ENCODE measurements around the gene STK38.
"Not testable (repeated sequence)": the region's sequence is repeated elsewhere in the genome, so short reads cannot be mapped to it uniquely, and the experiment has no call there.

STK38 gene

GRCh38 chr6:36517408-36517807 is 29.9 kb downstream of the STK38 start:
- no peak for DNase-seq

GRCh38 chr6:36516988-36517387 is 30.3 kb downstream of the STK38 start:
- DNase-seq = no peak

GRCh38 chr6:36516559-36516958 is 30.7 kb downstream of the STK38 start:
- DNase-seq = no peak

GRCh38 chr6:36515844-36516243 is 31.4 kb downstream of the STK38 start:
- DNase-seq = no peak

- no peak for DNase-seq
Measured at GRCh38 chr6:36514554-36515456, 32.5 kb downstream of the STK38 start.

- no peak for DNase-seq
Measured at GRCh38 chr6:36510365-36510764, 36.9 kb downstream of the STK38 start.

- DNase-seq = no peak
Measured at GRCh38 chr6:36508532-36508931, 38.7 kb downstream of the STK38 start.

GRCh38 chr6:36506611-36507010 is 40.7 kb downstream of the STK38 start:
- no peak for DNase-seq

- DNase-seq = no peak
Measured at GRCh38 chr6:36505744-36506534, 41.3 kb downstream of the STK38 start.

- no peak for DNase-seq
Measured at GRCh38 chr6:36504982-36505381, 42.3 kb downstream of the STK38 start.

- DNase-seq = no peak
Measured at GRCh38 chr6:36504181-36504580, 43.1 kb downstream of the STK38 start.

GRCh38 chr6:36501686-36502085 is 45.6 kb downstream of the STK38 start:
- DNase-seq = no peak

GRCh38 chr6:36499918-36500317 is 47.4 kb downstream of the STK38 start:
- no peak for DNase-seq

GRCh38 chr6:36495086-36495485 is 52.2 kb downstream of the STK38 start:
- no peak for DNase-seq

GRCh38 chr6:36493859-36494258 is 53.4 kb downstream of the STK38 start:
- DNase-seq = no peak

GRCh38 chr6:36493319-36493718 is 54.0 kb downstream of the STK38 start:
- no peak for DNase-seq

- DNase-seq = no peak
Measured at GRCh38 chr6:36492621-36493020, 54.7 kb downstream of the STK38 start.

GRCh38 chr6:36492092-36492491 is 55.2 kb downstream of the STK38 start:
- no peak for DNase-seq

- DNase-seq = no peak
Measured at GRCh38 chr6:36491378-36491965, 55.8 kb downstream of the STK38 start.

- DNase-seq = no peak
Measured at GRCh38 chr6:36489426-36489825, 57.9 kb downstream of the STK38 start.

- no peak for DNase-seq
Measured at GRCh38 chr6:36488221-36488620, 59.1 kb downstream of the STK38 start.

GRCh38 chr6:36487698-36488097 is 59.6 kb downstream of the STK38 start:
- DNase-seq = no peak

GRCh38 chr6:36484736-36485135 is 62.5 kb downstream of the STK38 start:
- no peak for DNase-seq

GRCh38 chr6:36483326-36483725 is 64.0 kb downstream of the STK38 start:
- not testable (repeated sequence) for DNase-seq

Data from right forelimb (tissue), 1 donor.